ENCODE data around the gene ASIC3. TPM values are rescaled to one million over a fixed set of nuclear protein-coding genes. Genes with fewer than 3 reads are reported as not detected.

The ASIC3 gene
- total RNA-seq, 1 donor from 2014 or later = 0.51 TPM

Other genes starting within 250 kb of the ASIC3 start
- gene TMEM176B, start 248.2 kb upstream of the ASIC3 start, total RNA-seq = 27.5 TPM
- 13.6 TPM for gene TMEM176A, start 247.8 kb upstream of the ASIC3 start, total RNA-seq
- gene AOC1, start 196.0 kb upstream of the ASIC3 start, total RNA-seq = not detected
- gene KCNH2, start 70.2 kb upstream of the ASIC3 start, total RNA-seq = 16.5 TPM
- gene NOS3, start 57.5 kb upstream of the ASIC3 start, total RNA-seq = 7.0 TPM
- gene ATG9B, start 24.0 kb upstream of the ASIC3 start, total RNA-seq = 25.8 TPM
- gene ABCB8, start 20.1 kb upstream of the ASIC3 start, total RNA-seq = 28.6 TPM
- 6.8 TPM for gene CDK5, start 9.4 kb downstream of the ASIC3 start, total RNA-seq
- gene SLC4A2, start 11.1 kb downstream of the ASIC3 start, total RNA-seq = 52.6 TPM
- gene FASTK, start 32.3 kb downstream of the ASIC3 start, total RNA-seq = 95.2 TPM
- gene TMUB1, start 35.0 kb downstream of the ASIC3 start, total RNA-seq = 18.0 TPM
- 31.4 TPM for gene AGAP3, start 37.9 kb downstream of the ASIC3 start, total RNA-seq
- not detected for gene GBX1, start 119.2 kb downstream of the ASIC3 start, total RNA-seq
- gene ASB10, start 138.7 kb downstream of the ASIC3 start, total RNA-seq = 4.9 TPM
- gene H2BK1, start 162.0 kb downstream of the ASIC3 start, total RNA-seq = not detected
- 36.9 TPM for gene ABCF2, start 178.7 kb downstream of the ASIC3 start, total RNA-seq
- 29.2 TPM for gene CHPF2, start 184.0 kb downstream of the ASIC3 start, total RNA-seq
- 72.5 TPM for gene SMARCD3, start 200.2 kb downstream of the ASIC3 start, total RNA-seq